SK-MEL-5 (cell line): ENCODE results near the gene METTL16. TPM values are rescaled to one million over a fixed set of nuclear protein-coding genes. Genes with fewer than 3 reads are reported as not detected.

Experiments used
- DNase-seq: peaks from one replicate; pipeline ENCODE4 v3.0.0-alpha.2; 2016; ENCODE audit warnings: low read depth, low spot score
- in situ Hi-C: cut with HindIII; loops from 2 replicates; pipeline ENCODE4 v1.10.0; 2016; ENCODE audit warnings: low sequenced_read_pairs, high pct_unique_total_duplicates, low pct_unique_long_range_greater_than_20kb
- total RNA-seq: library from RNA; depleted of rRNA; stranded (reverse); fragments of >200 nt; shearing (Covaris generic); gene quantifications from 2 replicates; pipeline ENCODE4 v1.2.3, GENCODE V29; 2014

Gene METTL16
- total RNA-seq, 1 experiment from 2014 or later, result 31.8 TPM

DNA sequence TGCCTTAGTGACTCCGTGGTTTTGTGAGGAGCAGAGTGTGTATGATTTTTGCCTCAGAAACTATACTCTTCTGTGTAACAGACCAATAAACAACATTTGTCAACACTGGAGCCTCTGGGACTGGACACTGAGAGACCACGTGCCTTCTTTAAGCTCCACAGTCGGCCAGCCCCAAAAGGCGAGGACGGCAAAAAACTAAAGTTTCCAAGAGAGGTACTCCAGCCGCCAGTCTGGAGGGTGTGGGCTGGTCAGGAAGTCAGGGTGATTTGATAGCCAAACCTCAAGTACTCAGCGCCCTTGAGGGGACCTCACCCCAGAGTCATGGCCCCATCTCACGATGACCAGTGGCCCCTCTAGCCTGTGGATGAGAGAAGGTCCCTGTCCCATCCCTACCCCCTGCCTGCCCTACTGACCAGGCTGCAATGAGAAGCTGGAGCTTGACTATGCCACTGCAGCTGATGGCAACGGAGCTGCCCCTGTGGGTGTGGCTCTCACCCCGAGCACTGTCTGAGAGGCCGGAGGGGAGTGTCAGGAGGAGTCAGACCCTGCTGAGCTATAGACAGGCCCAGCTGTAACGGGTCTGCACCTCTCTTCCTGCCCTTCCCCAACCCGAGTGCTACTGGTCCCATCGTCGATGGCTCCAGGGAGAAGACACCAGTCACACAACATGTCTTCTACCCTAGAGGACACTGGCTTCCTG lies 130.6 kb downstream of the METTL16 start:
- no peak for DNase-seq

DNA sequence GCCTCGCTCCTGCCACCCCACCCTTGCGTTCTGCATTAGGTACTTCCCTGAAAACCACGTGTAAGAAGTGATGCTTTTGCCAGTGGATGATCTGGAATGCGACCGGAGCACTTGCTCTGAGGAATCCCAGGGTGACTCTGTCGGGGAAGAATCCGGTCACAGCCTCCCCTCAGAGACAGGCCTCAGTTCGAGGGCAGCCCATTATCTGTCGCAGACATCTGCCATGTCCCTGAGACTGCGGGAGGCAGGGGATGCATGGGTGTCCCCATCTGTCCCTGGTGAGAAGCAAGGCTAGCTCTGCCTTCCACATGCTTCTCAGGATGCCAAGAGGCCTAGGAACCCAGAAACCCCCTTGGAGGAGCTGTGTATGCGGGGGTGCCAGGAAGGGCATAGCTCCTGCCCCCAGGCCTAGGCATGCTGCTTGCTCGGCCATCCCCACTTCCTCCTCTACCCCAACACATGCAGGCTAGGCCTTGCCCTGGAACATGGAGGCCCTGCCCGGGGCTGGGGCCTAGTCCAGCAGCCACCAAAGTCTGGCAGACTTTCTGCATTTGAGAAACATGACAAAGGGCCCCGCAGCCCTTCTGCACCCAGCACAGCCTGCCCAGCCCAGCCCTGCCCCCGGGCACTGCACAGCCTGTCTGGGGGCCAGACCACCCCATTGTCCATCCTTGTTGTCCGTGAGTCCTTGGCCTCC lies 131.3 kb downstream of the METTL16 start:
- DNase-seq, result no peak
- in situ Hi-C loops, result no loop called here

More for the DNA sequence above, 130.6 kb downstream of the METTL16 start:
- in situ Hi-C loops, result no loop called here

DNA sequence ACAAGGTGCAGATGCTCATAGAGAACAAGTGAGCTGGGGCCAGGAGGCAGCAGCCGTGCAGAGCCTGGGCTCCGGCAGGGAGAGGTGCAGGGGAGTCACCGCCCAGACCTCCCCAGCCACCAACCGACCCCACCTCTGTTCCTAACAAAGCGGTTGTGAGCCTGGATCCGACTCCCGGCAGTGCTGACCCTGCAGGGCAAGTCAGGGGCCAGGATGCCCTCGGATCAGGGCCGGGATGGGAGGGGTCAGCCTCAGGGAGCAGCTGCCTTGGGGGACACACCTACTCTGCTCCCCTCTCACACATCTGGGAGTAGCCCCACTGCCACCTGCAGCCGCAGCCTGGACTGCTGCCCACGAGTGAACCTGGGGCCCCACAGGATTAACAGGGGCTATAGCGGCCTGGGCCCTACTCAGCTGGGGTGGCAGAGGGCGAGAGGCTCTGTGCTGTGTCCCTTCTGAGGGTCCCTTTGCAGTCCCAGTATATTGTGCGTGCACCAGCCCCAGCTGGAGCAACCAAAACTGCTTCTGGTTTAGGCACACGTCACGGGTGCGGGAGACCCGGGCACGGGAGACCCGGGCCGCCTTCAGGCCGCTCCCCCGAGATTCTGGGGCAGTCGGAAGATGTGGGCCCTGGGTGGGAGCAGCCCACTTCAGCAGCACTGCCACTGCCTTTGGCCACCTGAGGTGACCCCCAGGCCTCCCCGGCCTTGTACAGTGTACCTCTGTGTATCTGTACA lies 132.0 kb downstream of the METTL16 start:
- DNase-seq, result no peak
- in situ Hi-C loops, result no loop called here

DNA sequence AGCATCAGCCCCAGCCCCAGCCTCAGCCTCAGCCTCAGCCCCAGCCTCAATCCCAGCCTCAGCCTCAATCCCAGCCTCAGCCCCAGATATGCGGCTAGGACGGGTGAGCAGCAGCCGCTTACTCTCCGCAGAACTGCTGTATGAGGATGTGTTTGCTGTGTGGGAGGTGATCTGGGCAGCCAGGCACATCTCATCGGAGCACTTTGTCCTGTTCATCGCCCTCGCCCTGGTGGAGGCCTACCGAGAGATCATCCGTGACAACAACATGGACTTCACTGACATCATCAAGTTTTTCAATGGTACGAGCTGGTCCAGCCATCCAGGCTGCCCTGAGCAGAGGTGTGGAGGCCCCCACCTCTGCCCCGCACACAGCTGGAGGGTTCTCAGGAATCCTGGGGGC lies 132.8 kb downstream of the METTL16 start:
- in situ Hi-C loops, result no loop called here
- no peak for DNase-seq

DNA sequence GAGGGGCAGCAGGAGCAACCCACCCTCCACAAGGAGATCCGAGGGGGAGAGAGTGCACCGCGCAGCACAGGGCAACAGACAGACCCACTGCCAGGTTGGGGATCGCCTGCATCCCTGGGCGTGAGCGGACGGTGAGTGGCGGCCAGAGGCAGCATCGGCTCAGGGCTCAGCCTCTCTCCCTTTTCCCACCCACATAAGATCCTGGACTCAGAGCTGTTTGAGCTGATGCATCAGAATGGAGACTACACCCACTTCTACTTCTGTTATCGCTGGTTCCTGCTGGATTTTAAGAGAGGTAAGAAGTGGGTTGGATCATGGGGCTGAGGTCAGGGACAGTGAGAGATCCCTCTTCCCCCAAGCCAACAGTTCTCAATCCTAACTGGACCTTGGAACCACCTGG lies 134.0 kb downstream of the METTL16 start:
- no peak for DNase-seq
- in situ Hi-C loops, result no loop called here

DNA sequence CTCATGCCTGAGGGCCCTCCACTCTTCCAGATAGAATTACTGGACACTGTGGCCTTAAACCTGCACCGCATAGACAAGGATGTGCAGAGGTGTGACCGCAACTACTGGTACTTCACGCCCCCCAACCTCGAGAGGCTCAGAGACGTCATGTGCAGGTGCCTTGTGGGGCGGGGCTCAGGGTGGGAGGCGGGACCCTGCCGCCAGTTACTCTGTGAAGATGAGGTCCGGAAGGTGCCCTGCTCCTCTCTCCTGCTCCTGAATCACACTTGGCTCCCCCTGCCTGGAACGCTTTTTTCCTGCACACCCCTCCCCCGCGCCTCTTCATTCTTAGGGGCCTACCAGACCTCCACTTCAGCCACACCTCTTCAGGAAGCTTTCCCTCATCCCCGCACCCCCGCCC lies 135.6 kb downstream of the METTL16 start:
- DNase-seq, result no peak
- in situ Hi-C loops, result no loop called here

DNA sequence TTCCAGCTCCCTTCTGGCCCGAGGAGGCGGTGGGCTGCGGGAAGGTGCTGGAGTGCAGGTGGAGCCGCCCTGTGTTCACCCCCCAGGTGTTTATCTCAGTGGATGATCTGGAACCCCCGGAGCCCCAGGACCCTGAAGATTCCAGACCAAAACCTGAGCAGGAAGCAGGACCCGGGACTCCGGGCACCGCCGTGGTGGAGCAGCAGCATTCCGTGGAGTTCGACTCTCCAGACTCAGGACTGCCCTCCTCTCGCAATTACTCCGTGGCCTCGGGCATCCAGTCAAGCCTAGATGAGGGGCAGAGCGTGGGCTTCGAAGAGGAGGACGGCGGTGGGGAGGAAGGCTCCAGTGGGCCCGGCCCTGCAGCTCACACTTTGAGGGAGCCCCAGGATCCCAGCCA lies 136.3 kb downstream of the METTL16 start:
- DNase-seq, result no peak
- in situ Hi-C loops, result no loop called here

DNA sequence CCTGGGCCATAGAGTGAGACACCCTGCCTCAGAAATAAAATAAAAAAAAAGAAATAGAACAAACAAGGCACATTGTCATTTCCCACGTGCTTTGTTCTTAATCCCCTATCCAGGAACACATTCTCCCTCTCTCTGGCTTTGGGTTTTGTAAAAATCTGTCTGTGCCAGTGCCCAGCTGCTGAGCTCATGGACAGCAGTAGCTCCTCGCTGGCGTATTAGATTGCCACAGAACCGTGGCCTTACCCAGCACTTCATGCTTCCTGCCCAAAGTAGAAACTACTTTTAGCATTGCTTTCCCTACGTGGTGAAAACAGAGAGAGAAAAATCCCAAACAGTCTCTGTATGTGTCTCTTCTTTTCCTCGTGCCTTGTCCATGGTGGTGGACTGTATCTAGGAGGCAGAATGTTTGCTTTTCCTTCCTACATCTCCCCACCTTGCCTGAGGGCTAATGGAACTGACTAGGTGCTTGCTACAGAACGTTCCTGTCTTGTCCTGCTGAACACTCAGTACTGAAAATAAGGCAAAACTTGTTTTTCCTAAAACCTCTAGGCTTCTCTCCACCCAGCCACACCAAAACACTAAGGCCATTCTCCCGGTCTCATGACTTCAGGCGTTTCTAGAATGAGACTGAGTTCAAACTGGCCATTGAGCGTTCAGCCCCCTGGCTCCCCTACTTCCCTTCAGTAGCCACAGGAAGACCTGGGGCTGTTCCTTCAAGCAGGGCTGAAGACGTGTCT lies 137.0 kb downstream of the METTL16 start:
- in situ Hi-C loops, result no loop called here
- DNase-seq, result peak; percentile 91

DNA sequence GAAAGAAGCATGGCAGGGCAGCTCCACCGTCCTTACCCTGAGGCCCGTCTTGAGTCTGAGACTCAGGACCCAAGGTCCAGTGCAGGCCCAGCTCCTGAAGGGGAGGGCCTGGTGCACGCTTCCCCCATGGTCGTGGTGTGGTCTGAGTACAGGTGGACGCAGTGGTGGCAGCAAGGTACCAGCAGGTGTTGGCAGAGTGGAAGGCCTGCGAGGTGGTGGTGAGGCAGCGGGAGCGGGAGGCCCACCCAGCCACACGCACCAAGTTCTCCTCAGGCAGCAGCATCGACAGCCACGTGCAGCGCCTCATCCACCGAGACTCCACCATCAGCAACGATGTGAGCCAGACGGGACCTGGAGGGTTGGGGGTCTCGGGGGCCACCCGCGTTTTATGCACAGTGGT lies 138.5 kb downstream of the METTL16 start:
- in situ Hi-C loops, result no loop called here
- DNase-seq, result no peak

DNA sequence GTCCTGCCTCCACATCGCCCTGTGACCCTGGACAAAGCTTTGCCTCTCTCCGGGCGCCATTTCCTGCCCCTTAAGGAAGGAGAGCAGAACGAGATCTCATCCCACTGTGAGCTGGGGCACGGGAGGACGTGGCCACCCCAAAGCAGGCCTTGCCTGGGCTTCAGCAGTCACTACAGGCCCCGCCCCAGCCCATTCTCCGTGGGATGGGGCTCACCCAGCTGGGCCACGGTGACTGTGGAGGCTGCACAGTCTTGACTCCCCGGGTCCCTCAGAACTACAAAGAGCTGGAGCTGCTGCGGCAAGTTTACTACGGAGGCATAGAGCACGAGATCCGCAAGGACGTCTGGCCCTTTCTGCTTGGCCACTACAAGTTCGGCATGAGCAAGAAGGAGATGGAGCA lies 139.0 kb downstream of the METTL16 start:
- in situ Hi-C loops, result no loop called here
- no peak for DNase-seq

DNA sequence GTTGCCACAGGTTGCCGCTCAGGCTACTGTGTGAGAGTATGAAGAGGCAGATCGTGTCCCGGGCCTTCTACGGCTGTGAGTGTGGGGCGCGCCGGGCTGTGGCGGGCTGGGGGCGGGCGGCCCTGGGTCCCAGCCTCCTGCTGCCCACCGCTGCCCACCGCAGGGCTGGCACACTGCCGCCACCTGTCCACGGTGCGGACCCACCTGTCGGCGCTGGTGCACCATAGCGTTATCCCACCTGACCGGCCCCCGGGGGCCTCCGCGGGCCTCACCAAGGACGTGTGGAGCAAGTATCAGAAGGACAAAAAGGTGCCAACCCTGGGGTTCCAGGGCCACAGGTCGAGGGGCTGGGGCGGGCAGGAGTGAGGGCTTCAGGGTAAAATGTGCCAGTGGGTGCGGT lies 139.5 kb downstream of the METTL16 start:
- DNase-seq, result no peak
- in situ Hi-C loops, result no loop called here

DNA sequence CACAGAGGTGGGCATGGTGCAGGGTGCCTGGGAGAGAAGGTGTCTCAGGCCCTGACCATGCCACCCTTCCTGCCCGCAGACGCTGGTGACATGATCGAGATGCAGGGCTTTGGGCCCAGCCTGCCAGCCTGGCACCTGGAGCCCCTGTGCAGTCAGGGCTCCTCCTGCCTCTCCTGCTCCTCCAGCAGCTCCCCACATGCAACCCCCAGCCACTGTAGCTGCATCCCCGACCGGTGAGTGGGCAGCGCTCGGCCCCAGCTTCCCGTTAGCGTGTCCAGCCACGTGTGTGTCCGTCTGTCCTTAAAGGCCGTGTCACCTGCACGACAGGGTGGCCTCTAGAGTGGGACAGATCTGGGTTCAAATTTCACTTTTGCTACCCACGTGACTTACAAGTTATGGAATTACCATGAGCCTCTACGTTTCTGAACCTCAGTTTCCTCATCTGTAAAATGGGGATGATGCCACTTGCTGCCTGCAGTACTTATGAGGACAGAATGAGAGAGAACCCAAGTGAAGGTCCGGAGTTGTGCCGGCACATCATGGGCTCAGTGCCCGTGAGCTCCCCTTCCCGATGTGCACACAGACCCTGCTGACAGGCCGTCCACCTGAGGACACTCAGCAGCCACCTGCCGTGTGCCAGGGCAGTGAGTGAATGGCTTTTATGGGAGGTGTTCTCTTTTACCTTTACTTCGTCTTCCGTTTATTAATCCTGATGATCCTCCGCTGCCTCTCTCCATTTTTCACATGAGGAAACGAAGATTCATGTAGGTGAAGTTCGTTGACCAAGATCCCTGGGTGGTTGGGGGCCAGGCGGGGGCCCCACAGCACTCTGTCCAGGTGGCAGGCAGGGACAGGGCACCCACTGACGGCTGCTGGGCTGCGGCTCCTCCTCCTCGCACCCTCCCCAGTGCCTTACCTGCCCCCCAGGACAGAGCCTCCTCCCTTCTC lies 140.2 kb downstream of the METTL16 start:
- no peak for DNase-seq
- in situ Hi-C loops, result no loop called here

DNA sequence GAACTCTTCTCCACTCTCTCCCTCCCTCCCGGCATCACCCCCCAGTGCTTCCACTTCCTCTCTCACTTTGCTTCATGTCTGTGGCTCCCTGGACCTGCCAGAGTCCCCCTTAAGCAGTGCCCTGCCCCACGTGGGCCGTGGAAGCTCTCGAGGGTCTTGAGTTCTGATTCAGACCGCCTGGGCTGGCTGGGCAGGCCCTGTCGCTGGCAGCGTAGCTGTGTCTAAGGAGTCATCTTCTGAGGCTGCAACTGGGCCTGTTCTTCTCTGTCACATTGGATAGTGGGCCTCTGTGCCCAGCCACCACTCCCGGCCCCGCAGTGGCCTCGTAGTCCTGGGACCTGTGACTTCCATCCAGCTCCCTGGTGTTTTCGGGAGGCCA lies 141.5 kb downstream of the METTL16 start:
- DNase-seq, result no peak
- in situ Hi-C loops, result no loop called here

DNA sequence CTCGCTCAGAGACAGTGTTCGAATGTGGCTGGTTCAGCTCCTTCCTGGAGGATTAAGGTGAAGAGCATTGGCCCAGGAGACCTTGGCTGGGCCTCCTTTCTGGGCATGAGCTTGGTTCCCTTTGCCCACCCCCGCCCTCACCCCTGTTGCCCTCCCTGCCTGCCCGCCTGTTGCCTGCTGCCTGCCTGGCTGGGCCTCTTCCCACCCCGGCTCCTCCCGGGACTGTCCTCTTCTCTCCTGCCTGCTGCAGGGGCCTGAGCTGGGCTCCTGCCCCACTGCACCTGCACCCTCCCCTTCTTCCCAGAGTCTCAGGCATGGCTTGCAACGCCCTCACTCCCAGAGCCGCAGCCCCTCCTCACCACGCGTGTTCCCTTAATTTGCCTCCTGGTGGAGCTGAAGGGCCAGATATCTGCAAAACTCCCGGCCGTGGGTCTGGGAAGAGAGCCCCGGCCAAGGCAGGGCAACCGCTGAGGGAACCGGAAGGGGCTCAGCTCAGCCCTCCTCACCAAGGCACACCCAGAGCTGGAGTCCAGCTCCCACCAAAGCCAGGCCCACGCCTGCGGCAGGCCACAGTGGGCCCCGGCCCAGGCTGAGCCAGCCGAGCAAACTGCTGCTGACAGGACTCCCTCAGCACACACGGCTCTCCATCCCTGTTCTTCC lies 142.0 kb downstream of the METTL16 start:
- in situ Hi-C loops, result no loop called here
- DNase-seq, result no peak

DNA sequence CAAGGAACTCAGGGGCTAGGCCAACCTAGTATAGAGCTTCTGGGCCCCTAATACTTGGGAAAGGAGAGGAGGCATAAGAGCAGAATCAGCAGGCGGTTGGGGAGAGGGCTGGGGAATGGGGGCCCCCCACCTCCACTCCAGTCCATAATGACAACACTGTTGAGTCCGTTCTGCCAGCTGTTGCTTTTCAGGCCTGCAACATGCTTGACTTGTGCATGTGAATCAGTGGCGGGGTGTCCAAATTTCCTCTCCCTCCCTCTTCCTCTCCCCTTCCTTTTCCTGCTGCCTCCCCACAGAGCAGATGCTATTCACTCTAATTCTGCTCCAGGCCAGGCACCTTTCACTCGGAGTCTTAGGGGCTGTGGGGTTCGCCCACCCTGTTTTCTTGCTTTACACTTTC lies 142.6 kb downstream of the METTL16 start:
- DNase-seq, result no peak
- in situ Hi-C loops, result no loop called here

DNA sequence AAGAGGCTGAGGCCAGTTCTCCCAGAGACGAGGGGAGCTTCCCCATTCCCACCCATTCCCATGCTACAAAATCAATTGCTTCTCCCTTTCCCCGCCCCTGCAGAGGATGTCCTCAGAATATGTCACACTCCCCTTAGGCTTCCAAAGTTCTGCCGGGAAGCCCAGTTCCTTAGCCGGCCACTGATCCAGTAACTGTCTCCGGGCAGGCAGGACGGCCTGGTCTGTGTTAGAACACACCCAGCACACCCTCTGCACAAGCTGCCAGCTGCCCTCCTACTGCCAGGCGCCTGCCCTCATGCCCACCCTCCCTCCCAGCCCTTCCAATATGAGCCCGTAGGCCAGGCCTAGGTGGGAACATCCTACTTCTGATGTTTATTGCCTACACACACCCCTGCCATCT lies 143.3 kb downstream of the METTL16 start:
- no peak for DNase-seq
- in situ Hi-C loops, result no loop called here
